HepG2 (cell line): ENCODE results near the gene ASIC3. TPM values are rescaled to one million over a fixed set of nuclear protein-coding genes. Genes with fewer than 3 reads are reported as not detected.

ENCODE experiments used
- CBX1 ChIP-seq: IDR thresholded peaks from one replicate; pipeline ENCODE4 v1.6.1; 2016; ENCODE audit warnings: antibody characterized with exemption, low read depth
- CEBPZ ChIP-seq: IDR thresholded peaks from 2 replicates; pipeline ENCODE4 v1.6.1; 2012; ENCODE audit warnings: low read length, improper control_type of control experiment
- ETS1 ChIP-seq: sonication (generic); formaldehyde crosslinking; IDR thresholded peaks from 2 replicates; pipeline ENCODE4 v1.4.0; 2020; ENCODE audit warnings: missing genetic modification reagents
- GPN1 ChIP-seq: sonication (generic); formaldehyde crosslinking; IDR thresholded peaks from 2 replicates; pipeline ENCODE4 v1.5.1; 2020; ENCODE audit warnings: missing genetic modification reagents, borderline replicate concordance
- MEF2D ChIP-seq: sonication (generic); formaldehyde crosslinking; IDR thresholded peaks from 2 replicates; pipeline ENCODE4 v1.5.1; 2020; ENCODE audit warnings: mild to moderate bottlenecking, missing genetic modification reagents
- NFE2L2 ChIP-seq: fragments of 150-350 bp; IDR thresholded peaks from 2 replicates; pipeline ENCODE4 v1.6.1; 2014; ENCODE audit warnings: low read length
- PHF20 ChIP-seq: sonication (generic); formaldehyde crosslinking; IDR thresholded peaks from 2 replicates; pipeline ENCODE4 v1.5.0; 2020; ENCODE audit warnings: mild to moderate bottlenecking, missing genetic modification reagents
- RBM39 ChIP-seq: fragments of 200-400 bp; formaldehyde crosslinking; IDR thresholded peaks from one replicate; pipeline ENCODE4 v1.6.1; 2018; ENCODE audit warnings: antibody characterized with exemption, mild to moderate bottlenecking, low read depth, low read length; ENCODE audit not compliant: poor library complexity, severe bottlenecking
- SNAI1 ChIP-seq: sonication (generic); formaldehyde crosslinking; IDR thresholded peaks from 2 replicates; pipeline ENCODE4 v1.5.0; 2020; ENCODE audit warnings: mild to moderate bottlenecking, missing genetic modification reagents, borderline replicate concordance
- SUZ12 ChIP-seq: fragments of 150-350 bp; IDR thresholded peaks from 2 replicates; pipeline ENCODE4 v1.6.1; 2014; ENCODE audit warnings: low read depth, low read length
- U2AF1 ChIP-seq: fragments of 200-400 bp; formaldehyde crosslinking; optimal IDR thresholded peaks from 2 replicates; pipeline ENCODE3; 2017; ENCODE audit warnings: mild to moderate bottlenecking, low read depth, low read length
- ZNF160 ChIP-seq: sonication (generic); formaldehyde crosslinking; IDR thresholded peaks from 2 replicates; pipeline ENCODE4 v1.8.0; 2022; ENCODE audit warnings: mild to moderate bottlenecking, inconsistent platforms, missing genetic modification reagents
- ZNF350 ChIP-seq: sonication (generic); formaldehyde crosslinking; IDR thresholded peaks from 2 replicates; pipeline ENCODE4 v1.4.0; 2020; ENCODE audit warnings: mild to moderate bottlenecking, low read depth, missing genetic modification reagents, borderline replicate concordance
- ZNF556 ChIP-seq: sonication (generic); formaldehyde crosslinking; IDR thresholded peaks from 2 replicates; pipeline ENCODE4 v1.4.0; 2020; ENCODE audit warnings: mild to moderate bottlenecking, missing genetic modification reagents, borderline replicate concordance
- ZNF598 ChIP-seq: sonication (generic); formaldehyde crosslinking; IDR thresholded peaks from 2 replicates; pipeline ENCODE4 v1.5.1; 2020; ENCODE audit warnings: mild to moderate bottlenecking, missing genetic modification reagents, borderline replicate concordance
- polyA plus RNA-seq, 8 experiments: library from polyadenylated mRNA; depleted of rRNA in 3 of 8; stranded (reverse) in 7 of 8; unstranded in 1 of 8; fragments of >200 nt; fragmentation: Illumina TruSeq in 4 of 8; extraction: Trizol in 4 of 8; gene quantifications; 2 replicates each; pipeline versions ENCODE4 v1.2.1 to v1.2.3, GENCODE V29; 2011 to 2016; ENCODE audit warnings: low read depth in 4 of 8, missing spikeins in 1 of 8, mixed read lengths in 1 of 8; ENCODE audit not compliant: insufficient read depth in 1 of 8
- total RNA-seq, 5 experiments: library from RNA; depleted of rRNA; stranded (reverse); fragments of >200 nt; fragmentation: Illumina TruSeq; extraction: Trizol; gene quantifications; 2 replicates each; pipeline ENCODE4 v1.2.3, GENCODE V29; 2016; ENCODE audit warnings: low read depth in 1 of 5
- TF ChIP-seq, protein P1 (sequence below): sonication (generic); formaldehyde crosslinking; IDR thresholded peaks from 2 replicates; pipeline ENCODE4 v1.9.0; 2021; ENCODE audit warnings: missing genetic modification reagents, borderline replicate concordance

ASIC3 gene
- total and polyA plus RNA-seq, 2 of the 13 experiments (the other 11 are each of a cell fraction or from before 2014, with no cell fraction given) = 0.51 TPM; not detected in 1

DNA sequence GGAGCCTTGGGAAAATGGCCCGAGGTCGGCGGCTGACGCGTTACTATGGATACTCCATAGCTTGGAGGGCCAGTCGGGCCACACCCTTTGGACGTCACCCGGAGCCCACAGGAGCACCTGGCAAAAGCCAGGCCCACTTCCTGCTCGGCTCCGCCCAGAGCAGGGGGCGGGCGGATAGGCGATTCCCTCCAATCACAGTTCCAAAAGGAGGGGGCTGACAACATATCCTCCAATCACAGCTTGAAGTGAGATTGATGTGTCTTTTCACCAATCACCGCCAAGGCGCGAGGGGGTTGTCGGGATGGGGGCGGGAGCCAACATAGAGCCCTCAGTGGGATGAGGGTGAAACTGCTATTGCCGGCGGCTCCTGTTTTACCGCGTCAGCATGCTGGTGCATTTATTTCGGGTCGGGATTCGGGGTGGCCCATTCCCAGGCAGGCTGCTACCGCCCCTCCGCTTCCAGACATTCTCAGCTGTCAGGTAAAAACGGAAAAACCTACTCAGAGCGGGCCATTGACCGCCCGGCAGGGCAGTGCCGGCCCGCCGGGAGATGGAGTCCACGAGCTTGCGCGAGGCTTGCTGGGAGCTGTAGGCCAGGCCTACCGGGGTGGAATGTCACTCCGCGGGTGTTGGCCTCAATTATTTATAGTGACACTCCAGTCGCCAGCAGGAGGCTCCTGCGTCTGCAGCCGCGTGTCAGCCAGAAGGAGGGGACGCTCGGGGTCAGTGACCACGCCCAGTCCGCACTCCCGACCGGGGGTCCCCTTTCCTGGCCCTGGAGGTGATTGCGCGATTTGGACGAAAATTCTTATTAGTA lies 20.0 kb upstream of the ASIC3 start, which contains the start of gene ABCB8 (continued):
- TF ChIP-seq, protein P1, sequence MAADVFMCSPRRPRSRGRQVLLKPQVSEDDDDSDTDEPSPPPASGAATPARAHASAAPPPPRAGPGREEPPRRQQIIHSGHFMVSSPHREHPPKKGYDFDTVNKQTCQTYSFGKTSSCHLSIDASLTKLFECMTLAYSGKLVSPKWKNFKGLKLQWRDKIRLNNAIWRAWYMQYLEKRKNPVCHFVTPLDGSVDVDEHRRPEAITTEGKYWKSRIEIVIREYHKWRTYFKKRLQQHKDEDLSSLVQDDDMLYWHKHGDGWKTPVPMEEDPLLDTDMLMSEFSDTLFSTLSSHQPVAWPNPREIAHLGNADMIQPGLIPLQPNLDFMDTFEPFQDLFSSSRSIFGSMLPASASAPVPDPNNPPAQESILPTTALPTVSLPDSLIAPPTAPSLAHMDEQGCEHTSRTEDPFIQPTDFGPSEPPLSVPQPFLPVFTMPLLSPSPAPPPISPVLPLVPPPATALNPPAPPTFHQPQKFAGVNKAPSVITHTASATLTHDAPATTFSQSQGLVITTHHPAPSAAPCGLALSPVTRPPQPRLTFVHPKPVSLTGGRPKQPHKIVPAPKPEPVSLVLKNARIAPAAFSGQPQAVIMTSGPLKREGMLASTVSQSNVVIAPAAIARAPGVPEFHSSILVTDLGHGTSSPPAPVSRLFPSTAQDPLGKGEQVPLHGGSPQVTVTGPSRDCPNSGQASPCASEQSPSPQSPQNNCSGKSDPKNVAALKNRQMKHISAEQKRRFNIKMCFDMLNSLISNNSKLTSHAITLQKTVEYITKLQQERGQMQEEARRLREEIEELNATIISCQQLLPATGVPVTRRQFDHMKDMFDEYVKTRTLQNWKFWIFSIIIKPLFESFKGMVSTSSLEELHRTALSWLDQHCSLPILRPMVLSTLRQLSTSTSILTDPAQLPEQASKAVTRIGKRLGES (CRISPR knock-in tag) = no peak
- TF ChIP-seq CEBPZ (peak; percentile 57; the same call in 1 of the 2 replicates), MEF2D (CRISPR knock-in tag) (peak; percentile 59; the same call in 1 of the 2 replicates), ZNF350 (CRISPR knock-in tag) (peak; percentile 88; the same call in 1 of the 2 replicates), GPN1 (no peak), ZNF598 (0 out of 2 replicates have a peak, but pooled peaks have one; percentile 31), PHF20 (CRISPR knock-in tag) (peak; percentile 66; the same call in 1 of the 2 replicates), U2AF1 (no peak), ZNF556 (CRISPR knock-in tag) (peak; percentile 22; the same call in 1 of the 2 replicates), RBM39 (peak; percentile 81), SUZ12 (peak; percentile 54), ZNF160 (CRISPR knock-in tag) (no peak), CBX1 (peak; percentile 19), ETS1 (CRISPR knock-in tag) (no peak), NFE2L2 (no peak), SNAI1 (CRISPR knock-in tag) (peak; percentile 26; the same call in 1 of the 2 replicates)
